T-helper 9 cell (primary cell): Measurements from ENCODE around the gene LRBA.
"Not testable (repeated sequence)": the region's sequence is repeated elsewhere in the genome, so short reads cannot be mapped to it uniquely, and the experiment has no call there.

Experiments used
- DNase-seq: peaks from one replicate; pipeline ENCODE4 v3.0.0-alpha.2; 2020

Gene LRBA

DNA sequence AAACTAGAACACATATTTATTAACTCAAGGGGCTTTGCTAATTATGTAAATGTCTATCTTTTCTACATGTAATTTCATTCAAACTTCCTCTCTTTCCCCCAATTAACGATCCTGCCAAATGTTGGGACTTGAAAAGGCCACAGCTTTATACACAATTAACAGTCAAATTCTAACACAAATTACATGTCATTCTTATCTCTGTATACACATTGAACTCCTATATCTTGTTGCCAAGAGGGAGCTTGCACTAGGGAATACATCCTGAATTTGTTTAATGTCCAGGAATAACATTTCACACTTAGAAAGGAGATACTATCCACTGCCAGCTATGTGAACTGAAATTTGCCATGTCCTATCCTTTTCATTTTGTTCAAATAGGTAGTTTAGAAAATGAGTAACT lies 472.0 kb downstream of the LRBA start:
- DNase-seq = no peak

DNA sequence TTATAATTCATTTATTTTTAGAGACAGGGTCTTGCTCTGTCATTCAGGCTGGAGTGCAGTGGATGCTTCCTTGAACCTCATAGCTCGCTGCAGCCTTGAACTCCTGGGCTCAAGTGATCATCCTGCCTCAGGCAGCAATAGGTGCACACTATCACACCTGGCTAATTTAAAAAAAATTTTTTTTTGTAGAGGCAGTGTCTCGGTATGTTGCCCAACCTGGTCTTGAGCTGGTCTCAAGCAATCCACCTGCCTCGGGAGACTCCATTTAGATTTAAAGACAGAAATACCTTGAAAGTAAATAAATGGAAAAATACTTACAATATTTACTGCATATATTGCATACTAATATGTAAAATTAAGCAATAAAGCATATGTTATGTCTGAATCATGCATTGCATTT lies 473.4 kb downstream of the LRBA start:
- DNase-seq = no peak

DNA sequence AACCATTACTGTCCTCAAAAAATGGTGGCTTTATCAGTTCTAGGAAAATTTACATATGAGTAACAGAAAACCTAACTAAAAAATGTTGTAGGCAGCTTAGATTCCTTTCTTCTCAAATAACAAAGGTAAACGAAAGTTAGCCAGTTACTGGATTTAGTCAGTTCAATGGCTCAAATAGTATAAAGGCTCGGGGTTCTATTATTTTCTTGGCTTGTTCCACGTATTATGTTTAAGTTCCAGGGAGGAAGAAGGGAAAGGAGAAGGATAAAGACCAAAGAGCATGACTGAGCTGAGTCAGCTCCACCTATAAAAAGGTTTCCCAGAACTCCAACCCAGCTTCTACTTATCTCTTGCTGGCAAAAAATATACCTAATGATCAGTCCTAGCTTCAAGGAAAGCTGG lies 474.1 kb downstream of the LRBA start:
- DNase-seq = no peak

GRCh38 chr4:150540536-150540935 lies 474.5 kb downstream of the LRBA start:
- DNase-seq = no peak

DNA sequence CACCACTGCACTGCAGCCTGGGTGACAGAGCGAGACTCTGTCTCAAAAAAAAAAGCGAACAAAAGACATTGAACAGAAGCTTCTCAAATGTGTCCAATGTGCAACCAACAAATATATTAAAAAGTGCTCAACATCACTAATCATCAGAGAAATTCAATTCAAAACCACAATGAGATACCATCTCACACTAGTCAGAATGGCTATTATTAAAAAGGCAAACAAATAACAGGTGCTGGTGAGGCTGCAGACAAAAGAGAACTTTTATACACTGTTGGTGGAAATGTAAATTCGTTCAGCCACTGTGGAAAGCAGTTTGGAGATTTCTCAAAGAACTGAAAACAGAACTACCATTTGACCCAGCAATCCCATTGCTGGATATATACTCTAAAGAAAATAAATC lies 477.2 kb downstream of the LRBA start:
- DNase-seq = not testable (repeated sequence)

- no peak for DNase-seq
Observed at GRCh38 chr4:150534818-150535217, 480.3 kb downstream of the LRBA start.

- no peak for DNase-seq
Observed at GRCh38 chr4:150533673-150534072, 481.4 kb downstream of the LRBA start.

GRCh38 chr4:150525321-150525868 lies 489.7 kb downstream of the LRBA start:
- no peak for DNase-seq

DNA sequence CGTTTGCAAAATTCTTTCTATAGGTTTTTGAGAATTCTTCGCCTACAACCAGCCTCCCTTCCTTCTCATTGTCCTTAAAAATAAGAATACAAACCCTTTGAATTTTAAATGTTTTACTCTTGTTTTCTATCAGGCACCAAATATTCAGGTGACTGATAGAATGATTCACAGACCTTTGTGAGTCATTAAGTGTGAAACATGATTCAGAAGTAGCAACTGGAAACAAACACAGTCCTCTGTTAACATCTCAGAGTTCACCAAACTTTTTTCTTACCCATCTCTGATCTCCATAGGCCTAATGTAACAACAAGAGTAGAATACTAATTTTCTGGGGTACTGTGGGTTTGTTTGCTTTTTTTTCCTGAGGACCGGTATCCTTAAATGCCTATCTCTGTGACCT lies 496.5 kb downstream of the LRBA start:
- DNase-seq = no peak

DNA sequence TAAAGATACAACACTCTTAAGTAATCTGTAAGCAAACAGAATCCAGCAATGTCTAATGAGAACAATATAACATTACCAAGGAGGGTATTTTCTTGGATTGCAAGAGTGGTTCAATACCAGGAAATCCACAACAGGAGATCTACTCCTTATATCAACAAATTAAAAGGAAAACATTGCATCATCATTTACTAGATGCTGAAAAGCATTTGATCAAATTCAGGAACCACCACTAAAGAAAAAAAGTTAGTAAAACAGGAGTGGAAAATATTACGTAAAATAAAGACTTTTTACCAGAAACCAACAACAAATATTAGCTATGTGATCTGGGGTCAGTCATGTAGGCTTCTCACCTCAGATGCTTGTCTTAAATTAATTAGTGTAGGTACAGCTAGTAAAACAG lies 499.9 kb downstream of the LRBA start:
- DNase-seq = no peak

- DNase-seq = no peak
Observed at GRCh38 chr4:150514709-150515108, 500.4 kb downstream of the LRBA start.

DNA sequence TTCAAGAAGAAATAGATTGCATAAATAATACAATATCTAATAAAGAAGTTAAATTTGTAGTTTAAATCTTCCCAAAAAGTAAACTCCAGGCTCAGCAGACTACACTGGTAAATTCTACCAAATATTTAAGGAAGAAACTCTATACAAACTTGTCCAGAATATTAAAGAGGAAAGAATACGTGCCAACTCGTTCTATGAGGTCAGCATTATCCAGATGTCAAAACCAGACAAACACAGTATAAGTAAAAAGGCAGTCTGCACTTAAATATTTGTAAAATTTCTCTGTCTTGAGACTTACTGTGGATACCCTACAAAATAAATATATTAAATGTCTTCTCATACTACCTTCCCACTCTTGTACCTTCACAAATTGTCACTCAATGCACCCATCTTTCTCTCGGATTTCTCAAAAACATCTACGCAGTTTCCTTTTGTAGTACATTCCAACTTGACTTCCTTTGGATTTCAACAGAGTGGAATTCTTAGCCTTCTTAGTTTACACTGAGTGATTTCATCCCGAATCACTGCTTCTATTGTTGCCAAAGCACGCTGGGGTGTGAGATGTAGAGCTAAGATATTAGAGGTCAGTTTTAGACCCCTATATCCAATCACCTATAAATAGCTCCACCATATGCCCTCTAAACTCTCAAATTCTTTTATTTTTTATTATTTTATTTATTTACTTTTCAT lies 504.8 kb downstream of the LRBA start:
- no peak for DNase-seq

DNA sequence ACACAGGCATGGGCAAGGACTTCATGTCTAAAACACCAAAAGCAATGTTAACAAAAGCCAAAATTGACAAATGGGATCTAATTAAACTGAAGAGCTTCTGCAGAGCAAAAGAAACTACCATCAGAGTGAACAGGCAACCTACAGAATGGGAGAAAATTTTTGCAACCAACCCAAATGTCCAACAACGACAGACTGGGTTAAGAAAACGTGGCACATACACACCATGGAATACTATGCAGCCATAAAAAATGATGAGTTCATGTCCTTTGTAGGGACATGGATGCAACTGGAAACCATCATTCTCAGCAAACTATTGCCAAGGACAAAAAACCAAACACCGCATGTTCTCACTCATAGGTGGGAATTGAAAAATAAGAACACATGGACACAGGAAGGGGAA lies 507.4 kb downstream of the LRBA start:
- not testable (repeated sequence) for DNase-seq

- DNase-seq = no peak
Observed at GRCh38 chr4:150501983-150502382, 513.1 kb downstream of the LRBA start.

DNA sequence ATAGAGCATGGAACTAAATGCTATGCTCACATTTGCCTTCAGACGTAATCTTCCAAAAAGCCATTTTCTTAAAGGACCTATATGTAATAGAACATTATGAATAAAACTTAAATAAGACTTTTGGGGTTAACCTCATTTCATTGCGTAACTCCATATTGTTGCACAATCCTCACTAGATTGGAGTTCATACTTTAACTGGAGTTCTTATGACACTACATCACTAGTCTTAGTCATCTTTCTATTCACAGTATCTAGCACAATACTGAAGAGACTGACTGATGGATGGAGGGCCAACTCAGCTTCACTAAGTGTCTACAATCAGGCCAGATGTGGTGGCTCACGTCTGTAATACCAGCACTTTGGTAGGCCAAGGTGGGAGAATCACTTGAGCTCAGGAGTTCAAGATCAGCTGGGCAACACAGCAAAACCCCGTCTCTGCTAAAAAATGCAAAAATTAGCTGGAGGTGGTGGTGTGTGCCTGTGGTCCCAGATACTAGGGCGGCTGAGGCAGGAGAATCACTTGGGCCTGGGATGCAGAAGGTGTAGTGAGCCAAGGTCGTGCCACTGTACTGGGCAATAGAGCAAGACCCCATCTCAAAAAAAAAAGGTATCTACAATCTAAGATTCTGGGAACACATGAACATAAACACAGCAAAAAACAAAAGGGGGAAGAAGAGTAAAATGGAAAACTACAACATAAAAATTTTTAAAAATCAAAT lies 513.9 kb downstream of the LRBA start:
- no peak for DNase-seq

DNA sequence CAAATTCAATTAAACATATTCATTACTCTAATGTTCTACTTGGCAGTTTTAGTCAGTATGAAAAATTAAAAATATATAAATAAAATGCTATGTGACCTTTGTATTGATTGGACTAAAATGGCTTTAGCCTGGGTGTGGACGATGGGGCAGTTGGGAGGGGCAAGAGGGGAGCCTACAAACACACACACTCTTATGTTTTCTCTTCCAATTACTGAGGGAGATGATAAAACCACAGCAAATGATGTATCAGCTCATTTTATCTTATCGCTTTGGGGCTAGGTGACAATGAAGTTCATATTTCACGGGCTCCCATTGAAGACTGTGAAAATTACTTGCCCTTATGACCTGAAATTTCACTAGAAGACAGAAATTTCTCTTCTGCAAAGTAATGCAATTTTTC lies 517.5 kb downstream of the LRBA start:
- no peak for DNase-seq

GRCh38 chr4:150495550-150495949 lies 519.5 kb downstream of the LRBA start:
- no peak for DNase-seq

- DNase-seq = no peak
Observed at GRCh38 chr4:150493851-150494250, 521.2 kb downstream of the LRBA start.

DNA sequence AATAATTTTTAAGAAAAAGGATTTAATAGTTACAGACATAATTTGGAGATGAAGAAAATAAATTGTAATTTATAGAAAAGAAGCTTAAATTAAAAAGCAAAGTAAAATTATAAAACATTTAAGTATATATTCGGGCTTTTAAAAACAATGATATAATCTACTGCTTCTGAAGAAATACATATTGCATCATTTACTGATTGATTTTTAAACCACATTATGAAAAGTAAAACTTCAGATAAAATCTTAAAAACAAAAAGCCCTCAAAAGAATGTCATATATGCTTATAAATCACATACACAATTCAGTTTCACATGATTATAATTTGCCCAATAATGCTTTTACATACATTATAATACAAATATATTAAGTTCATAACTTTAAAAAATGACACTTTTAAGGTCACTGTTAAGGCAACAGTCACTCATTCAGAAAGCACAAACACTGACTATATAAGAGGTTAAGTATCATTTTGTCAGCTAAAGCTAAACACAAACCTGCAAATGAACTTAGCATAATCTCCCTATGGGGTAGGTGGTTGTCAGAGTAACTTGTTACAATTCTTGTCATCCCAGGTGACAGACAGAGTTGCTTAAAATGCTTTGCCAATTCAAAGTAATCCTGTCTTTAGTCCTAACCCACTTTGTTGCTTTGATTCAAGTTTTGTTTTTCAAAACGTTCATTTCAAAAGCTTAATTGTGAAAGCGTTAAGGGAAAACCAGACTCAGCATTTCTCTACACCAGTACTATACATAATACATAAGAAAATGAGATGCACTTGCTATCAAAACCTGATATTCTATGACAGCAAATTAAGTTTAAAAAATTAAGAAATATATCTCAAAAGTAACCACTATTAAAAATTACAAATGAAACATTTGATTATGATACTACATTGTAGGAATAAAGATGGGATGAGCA lies 523.7 kb downstream of the LRBA start:
- no peak for DNase-seq

- no peak for DNase-seq
Observed at GRCh38 chr4:150482581-150482980, 532.5 kb downstream of the LRBA start.

DNA sequence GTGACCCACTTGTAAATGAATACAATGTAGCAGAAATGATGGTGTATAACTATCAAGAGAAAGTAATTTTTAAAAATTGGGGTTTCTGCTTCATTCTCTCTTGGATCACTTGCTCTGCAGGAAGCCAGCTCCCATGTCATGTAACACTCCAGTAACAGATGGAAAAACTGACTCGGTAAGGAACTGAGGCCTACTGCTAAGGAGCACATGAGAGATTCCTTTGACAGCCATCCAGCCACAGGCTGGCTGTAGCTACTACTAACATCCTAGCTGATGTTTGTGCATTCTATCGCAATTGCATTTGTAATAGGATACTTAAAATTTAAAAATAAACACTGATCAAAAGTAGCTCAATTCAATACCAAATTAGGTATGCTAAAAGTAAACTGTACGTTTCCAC lies 535.4 kb downstream of the LRBA start:
- no peak for DNase-seq

DNA sequence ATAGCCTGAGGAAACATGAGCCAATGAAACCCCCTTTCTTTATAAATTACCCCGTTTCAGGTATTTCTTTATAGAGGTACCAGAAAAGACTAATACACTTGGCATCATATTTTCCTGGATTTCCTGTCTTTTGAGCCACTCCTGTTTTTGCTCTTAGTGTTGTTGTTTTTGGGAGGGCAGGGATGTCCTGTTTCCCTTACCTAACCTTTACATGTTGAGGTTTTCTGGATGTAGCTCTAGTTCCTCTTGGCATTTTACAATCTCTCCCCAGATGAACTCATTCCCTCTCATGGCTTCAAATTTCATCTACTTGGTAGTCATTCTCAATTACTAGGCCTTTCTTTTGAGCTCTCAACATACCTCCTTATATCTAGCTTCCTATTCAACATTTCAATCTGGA lies 537.2 kb downstream of the LRBA start:
- DNase-seq = no peak

DNA sequence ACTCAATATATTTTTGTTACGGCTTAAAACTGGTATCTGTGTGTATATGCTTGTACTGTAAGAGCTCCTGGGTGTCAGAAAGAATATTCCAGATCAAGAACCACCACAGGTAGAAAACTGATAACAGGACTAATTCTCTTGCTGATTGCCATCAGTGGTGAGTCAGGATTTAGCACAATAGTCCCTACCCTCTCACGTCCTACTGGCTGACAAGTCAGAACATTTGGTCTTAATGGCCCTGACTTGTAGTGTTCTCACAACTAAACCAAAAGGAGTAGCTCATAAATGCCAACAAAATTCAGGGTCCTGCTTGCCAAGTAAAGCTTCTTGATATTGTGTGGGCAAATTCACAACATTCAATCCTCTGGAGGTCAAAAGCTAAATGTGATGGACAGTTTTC lies 538.3 kb downstream of the LRBA start:
- no peak for DNase-seq
